Stimulated activated CD8-positive, alpha-beta memory T cell treated with anti-CD3 and anti-CD28 coated beads, Interleukin-4, amount 100 ng/mL, for 1 hour (primary cell): ENCODE results near the gene RAPGEF4.

Experiments used
- DNase-seq, 2 donors: peaks; one replicate each; pipeline ENCODE4 v3.0.0-alpha.2; 2020; ENCODE audit warnings: low read depth in 2 of 2, low spot score in 1 of 2

Gene RAPGEF4

DNA sequence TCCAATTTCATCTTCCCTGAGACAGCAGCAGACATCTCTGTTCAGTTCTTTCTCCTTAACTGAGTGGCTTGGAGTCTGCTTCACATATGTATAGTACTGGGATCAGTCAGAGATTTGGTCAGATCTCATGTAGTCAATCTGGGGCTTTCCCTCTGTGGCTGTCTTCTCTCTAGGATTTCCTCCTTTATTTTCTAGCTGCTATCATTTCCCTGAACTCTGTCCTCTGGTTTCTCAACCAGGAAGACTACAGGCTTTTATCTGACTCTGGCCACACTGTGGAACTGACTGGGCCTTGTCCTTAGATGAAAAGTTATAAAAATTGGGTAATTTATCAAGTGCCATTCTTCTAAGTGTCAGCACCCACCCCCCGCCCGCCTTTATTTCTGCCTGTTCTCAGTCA is 121.0 kb downstream of the RAPGEF4 start:
- no peak for DNase-seq

DNA sequence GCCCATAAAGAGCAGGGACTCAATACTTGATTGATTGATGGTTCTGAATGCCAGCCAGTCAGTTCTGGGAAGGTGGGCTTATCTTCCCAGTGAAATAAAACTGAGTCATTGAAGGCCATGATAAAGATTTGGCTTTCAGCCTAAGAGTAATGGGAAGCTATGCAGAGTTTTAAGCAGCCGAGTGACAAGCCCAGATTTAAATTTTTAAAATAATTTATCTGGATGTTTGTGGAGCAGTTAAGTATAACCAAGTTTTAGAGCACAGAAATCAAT is 122.8 kb downstream of the RAPGEF4 start:
- DNase-seq, result no peak

DNA sequence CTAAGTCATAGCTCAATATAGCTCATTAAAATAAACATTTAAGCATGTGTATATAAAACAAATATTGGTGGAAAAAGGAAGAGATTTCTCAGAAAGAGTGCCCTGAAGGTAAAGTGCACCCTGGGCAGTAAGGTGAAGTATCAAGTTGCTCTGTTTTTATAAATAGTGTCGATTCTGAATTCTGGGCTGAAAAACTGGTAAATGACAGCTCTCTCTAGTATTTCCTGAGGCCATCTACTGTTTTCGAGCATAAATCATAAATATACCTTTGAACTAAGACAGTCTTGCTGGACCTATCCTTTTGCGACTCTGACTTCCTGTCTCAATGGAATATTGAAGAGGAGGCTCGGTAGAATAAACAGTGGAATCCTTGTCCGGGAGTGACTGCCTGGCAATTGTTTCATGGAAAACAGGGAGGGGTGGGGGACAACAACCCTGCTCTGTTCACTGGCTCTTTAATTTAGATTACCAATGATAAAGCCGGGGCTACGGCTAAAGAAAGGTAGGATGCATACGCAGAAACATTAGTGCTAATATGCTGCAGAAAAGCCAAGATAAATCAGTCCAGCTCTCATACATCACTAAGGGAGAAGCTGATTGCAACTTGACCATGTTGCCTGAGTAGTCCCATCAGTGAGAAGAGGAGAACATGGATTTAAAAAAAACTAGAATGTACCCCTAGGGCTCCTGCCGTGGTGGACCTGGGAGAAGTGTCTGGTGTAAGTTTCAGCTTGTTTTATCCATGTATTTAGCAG is 124.1 kb downstream of the RAPGEF4 start:
- no peak for DNase-seq

DNA sequence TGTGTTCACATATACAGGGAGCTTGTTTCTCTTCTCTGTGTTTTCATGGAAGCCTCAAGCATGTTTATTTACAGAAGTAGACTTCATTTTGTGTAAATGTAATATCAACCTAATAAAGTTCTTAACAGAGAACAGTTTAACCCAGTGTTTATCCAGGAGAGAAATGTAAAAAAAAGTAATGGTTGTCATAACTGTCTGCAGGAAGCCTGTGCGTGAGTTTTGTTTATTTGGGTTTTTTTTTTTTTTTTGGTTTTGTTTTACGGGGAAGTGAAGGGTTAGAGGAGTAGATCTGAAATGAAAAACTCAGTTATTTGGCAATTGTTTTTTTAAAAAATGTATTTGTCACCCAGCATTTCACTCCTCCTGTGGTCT is 124.7 kb downstream of the RAPGEF4 start:
- no peak for DNase-seq

DNA sequence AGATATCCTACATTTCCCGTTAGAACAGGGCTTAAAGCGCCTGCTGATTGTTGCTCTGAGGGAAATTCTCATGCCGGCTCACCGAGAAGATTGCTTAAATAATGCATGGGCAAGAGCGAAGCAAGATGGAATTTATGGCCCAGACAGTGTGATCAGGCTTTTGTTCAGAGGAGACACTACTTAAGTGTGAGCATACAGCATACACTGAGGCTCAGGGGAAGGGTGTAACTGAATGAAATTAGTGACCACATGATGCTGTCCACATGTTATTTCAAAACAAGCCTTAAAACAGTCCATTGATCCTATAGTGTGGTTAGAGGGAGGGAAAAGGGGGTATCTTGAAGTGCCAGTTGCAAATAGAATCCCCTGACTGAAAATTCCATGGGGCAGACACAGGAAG is 125.5 kb downstream of the RAPGEF4 start:
- DNase-seq, result no peak

DNA sequence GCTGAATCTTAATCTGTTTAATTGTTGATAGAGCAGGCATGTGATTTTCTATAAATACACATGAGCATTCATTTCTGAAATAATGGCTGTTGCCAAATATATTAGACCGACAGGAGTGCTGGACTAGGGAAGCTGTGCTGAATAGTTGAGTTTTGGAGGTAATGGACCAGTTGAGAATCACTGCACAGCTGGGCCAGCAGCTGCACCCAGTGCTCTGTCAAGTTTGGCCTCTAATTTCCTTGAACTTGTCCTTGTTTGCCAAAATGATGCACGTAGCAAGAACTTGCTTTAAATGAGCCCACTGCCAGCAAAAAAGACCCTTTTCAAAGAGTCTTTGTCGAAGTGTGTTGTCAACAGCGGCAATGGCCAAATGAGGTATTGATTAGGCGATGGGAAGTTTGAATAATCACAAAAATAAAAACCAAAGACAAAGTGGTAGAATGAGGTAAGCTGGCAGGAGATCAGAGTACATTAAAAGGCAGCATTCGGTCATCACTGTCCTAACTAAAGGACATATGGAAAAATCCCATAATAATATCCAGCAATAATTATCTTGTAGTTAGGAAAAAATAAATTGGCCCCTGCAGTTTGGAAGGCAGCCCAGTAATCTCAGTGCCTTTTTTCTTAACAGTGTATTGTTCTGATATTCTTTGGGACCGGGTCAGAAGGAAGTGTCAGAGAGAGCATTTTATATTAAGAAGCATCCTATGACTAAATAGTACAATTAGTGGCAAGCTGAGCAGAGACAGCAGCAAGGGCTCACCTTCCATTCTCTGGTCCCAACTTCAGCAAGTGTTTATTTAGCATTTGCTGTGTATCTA is 126.2 kb downstream of the RAPGEF4 start:
- DNase-seq, result no peak

DNA sequence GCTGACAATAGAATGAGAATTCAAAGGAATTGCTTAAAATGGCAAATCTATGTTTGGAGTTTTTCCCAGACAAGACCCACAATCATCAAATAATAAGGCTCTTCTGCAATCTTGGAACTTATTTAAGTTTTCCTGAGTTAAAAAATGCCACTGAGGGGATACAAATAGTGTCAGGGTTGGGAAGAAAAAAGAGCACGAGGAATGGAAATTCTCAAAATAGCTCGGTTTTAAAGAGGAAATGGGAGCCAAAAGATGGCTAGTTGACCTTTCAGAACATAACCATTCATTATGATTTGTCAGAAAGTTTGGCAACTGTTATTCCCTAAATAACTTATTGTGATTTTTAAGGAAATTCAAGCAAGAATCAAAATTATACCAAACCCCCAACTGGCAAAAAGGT is 127.7 kb downstream of the RAPGEF4 start:
- no peak for DNase-seq

DNA sequence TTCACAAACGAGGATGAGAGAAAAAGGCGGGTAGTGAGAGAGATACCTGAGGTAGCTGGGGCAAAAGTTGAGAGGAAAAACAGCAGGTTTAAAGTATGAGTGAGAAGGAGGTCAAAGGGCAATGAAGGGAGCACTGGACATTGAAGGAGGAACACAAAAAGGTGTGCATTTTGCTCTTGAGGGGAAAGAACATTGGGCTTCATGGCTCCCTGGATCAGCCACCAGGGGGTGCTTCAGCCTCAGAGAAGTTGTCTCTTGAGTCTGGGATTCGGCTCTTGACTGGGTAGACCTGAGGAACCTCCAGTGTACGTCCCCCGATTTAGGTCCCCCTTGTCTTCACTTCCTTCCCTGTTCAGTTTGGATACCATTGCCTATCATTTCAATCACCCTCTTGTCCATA is 128.5 kb downstream of the RAPGEF4 start:
- no peak for DNase-seq

DNA sequence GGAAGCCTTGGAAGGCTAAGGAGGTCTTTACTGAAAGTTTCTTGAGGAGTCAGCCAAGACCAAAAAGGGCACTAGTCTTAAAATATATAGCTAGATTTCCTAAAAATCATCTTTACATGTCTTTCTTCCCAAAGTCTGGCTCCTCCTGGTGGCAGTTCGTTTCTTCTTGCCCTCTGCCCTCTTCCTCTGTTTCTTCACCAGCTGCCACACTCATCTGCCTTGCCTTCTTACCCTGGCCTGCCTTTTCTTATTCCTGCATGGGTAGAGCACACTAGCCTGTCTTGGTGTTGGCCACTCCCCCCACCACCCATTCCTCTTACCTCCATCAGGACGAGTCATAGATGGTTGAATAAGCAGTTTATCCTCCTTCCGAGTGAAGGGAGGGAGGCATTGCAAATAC is 129.8 kb downstream of the RAPGEF4 start:
- no peak for DNase-seq

DNA sequence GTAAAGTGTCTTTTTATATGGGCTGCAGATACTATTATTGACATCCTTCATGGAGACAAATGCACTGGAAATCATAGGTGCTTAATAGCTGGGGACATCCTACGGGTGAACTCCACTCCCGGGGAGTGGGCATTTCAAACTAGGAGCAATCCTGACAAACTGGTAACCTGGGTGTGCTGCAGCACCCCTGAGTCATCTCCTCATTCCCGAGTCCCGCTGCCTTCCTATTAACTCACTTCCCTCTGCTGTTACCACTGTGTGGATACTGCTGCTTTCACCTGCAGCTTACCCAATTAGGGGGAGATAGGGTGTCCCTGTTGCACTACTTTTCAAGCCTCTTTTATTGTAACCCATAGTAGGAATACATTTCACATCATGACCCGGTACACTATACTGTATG is 134.2 kb downstream of the RAPGEF4 start:
- DNase-seq, result no peak

DNA sequence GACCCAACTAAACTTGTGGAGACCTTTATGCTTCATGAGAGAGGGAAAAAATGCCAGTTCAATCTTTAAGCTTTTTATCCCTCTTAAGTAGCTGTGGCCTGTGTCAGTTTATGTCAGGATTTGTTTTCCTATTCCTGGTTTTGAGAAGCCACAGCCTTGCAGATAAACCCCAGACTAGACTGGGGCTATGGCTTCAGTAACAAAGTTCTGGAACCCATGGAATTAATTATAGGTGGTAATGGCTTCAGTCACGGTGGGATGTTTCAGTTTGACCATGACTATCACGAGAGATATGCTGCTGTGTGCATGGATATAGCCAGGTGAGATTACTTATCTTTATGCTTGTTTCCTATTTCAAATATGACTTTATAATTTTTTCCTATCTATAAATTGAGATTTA is 134.8 kb downstream of the RAPGEF4 start:
- DNase-seq, result no peak

DNA sequence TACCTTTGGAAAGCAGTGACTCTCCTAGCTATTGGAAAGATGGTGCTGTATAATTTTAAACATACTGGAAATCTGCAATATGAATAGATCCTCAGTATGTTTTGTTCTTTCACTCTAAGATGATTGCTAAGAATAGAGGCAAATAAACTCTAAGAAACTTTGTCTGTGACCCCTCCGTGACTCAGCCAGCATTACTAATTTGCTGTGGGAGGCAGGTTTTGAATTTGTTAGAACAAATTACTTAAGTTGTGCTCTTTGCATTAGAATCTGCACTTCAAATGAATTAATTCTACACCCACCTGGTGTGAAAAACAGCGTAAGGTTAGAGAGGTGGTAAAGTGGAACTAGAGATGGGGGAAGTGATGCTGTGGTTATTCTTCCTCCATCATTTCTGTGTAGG is 142.2 kb downstream of the RAPGEF4 start:
- DNase-seq, result no peak

DNA sequence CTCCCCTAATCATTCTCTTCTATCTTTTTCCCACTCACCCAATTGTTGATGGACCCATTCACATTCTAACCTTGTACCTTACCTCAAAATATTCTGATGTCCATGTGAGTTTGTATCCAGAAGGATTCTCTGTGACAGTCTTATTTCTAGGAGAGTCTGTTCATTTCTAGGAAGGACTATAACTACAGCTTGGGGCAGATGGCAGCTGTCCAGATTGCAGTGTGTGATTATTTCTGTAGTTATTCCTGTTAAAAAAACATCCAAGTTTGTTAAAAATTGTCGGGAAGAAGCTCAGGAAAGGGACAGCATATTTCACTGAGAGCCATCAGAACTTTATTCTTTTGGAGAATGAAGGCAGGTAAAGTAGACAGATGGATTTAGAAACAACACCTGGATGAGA is 142.6 kb downstream of the RAPGEF4 start:
- no peak for DNase-seq

DNA sequence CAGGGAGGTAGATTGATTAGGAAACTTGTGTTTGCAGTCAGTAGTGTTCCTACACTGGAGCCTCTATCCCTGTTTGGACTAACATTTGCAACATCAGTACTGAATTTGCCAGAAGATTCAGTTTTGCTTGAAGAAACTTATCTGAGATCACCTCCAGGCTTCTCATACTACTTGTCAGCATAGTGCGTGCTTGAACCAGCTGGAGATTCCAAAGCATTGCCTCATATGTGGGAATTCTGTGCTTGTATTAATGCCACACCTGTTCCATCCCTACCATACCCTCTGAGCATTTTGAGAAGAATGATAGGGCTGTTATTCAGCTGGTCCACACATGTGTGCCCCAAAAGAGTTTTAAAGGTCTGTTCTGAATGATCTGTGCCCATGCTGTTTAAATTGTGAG is 148.7 kb downstream of the RAPGEF4 start:
- no peak for DNase-seq

DNA sequence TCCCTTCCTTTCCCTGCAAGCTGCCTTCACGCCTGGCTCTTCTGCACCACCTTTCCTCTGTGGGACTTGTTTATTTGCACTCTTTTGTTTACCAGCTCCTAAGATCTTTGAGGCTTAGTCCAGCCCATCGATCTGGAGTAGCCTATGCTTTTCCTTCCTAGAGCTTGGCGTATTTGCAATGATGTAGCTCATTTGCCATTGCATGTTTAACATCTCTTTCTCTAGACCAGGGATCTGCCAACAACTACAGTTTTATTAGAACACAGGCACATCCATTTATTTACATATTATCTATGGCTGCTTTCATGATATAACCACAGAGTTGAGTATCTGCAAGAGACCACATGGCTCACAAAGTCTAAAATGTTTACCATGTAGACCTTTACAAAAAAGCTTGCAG is 150.4 kb downstream of the RAPGEF4 start:
- no peak for DNase-seq

DNA sequence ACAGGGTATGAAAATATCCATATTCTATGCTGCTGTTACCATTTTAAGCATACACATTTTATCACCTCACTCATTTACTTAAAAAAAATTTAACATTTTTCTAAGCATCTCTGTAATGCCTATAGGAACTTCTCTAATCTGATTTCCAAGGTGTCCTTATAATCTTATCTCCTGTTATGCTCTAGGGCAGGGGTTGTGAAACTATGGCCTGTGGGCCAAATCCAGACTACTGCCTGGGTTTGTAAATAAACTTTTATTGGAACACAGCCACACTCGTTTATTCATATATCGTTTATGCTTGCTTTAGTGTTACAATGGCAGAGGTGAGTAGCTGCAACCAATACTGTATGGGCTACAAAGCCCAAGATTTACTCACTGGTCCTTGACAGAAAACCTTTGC is 151.6 kb downstream of the RAPGEF4 start:
- DNase-seq, result no peak

DNA sequence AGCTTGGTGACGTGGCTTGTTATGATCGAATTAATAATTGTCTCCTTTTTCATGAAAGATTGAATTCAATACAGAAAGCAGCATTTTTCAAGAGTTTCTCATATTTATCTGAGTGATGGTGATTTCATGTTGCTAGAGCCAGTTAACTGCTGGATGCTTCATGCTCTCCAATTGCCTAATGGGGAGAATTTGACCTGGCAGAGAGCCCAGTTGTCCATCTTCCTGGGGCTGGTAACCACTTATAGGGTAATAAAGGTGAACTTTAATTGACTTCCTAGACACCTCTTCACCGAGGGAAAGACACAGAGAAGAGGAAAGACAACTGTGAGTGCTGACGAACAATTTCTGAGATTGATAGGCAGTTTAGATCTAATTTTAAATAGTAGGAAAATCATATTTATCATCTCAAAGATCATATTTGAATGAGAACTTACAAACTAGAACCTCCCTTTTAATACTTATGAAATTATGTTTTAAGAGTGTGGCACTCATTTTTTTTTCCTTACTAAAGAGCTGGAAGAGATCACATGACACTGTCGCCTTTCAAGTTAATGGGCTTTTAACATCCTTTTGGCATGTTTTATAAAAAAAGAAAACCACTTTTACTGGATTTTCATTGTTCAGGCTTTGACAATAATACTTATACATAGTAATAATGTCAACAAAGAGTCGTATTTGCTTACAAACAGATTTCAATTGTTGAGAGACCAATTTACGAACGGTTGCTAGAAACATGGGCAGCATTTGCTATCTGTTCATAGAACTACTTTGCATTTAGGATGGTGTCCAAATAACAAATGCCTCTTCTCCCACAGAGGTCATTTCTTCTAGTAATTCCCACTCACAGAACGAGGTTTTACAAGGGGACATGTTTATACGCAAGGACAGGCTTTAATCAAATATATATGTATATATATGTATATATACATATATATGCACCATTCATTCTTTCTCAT is 153.3 kb downstream of the RAPGEF4 start:
- DNase-seq, result no peak

DNA sequence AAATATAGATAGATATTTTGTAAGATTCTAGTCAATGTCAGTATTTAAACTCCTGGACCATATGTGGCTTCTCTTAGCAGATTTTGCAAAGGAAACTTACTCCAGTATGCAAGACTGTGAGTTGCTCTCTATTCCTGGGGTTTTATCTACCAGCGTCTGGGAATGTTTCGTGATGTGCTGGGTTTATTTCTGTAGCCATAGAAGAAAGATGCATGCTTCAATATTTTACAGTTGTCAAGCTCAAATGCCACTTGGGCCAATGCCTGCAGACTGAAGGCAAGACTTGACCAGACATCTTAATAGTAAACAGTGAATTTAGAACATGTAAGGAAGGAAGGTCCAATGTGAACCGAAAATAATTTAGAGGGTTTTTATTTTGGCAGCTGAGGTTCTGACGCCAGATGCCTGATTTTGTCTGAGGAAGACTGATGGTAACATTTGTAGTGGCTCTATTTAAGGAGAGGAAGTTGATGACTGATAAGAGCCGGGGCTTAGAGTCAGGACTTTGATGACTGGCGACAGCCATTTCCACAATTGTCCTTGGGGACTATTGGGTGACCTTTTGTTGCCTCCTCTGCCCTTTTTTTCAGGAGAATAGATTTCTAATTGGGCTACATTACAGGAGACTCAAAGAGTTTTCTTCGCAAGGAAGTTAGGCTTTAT is 154.3 kb downstream of the RAPGEF4 start:
- DNase-seq, result no peak

DNA sequence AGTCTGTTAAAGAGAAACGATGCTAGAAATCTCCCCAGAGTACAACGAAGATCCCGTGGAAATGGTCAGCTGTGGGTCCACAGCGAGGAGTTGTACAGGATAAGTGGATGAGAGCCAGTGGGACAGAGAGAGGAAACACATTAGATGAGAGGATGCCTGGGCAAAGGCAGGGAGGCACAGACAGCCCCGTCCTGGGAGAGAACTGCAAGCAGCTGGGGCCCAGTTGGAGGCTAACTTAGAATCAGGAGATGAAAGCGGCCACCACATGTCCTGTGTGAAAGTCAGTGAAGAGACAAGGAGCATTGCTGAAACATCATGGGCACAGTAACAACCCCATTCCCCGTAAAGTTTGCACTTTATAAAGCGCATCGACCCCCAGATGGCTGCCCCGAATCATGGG is 157.5 kb downstream of the RAPGEF4 start:
- no peak for DNase-seq

DNA sequence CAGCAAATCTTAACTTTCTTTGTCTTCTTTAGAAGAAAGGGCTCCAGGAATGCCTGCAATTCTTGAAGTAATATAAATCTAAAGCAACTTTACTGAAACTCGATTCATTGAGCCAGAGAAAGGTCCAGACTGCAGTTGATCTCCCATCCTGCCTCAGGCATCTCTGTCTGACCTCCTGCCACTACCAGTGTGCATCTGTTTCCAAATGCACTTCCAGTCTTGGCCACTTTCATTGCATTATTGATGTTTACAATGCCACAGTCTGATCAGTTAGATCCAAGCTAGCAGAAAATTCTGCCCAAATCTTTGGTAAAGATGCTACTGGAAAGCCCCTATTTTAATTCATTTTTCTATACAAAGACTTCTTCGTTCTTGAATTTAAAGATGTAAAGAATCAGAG is 158.0 kb downstream of the RAPGEF4 start:
- no peak for DNase-seq

DNA sequence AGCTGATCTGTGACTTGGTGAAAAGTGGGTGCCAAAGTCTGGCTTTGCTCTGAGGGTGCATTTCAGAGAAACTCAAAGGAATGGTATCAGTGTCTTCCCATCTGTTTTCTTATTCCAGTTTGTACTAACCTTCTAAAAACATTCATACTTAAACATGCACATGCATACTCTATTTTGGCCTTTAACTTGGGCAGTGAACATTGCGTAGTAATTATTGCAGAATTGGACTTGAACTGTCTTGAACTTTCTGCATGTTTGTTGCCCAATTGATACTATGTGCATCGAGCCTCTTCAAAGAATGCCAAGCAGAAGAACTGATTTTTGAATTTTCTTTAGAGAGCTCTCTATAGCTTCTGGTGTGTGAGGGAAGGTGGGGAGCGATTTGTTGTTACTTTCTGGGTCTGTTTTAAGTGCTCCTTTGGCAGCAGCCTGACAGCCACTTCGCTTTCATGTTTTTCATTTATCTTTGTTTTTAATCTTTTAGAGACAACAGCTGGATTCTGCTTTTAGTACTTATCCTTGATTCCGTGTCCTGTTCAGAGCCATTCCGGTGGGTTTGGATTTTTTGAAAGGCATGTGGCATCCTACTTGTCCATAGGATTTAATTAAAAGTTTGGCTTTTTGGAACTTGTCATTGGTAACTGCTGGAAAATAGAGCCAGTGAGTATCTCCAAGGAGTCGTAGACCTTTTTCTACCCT is 159.2 kb downstream of the RAPGEF4 start:
- no peak for DNase-seq
